MM.1S (cell line): ENCODE measurements around the gene GRB7.

Experiments
- DNase-seq: peaks from one replicate; pipeline ENCODE4 v3.0.0-alpha.2; 2015
- H2AFZ ChIP-seq: fragments of 300-600 bp; sonication (generic); 2 replicates; pipeline ENCODE4 v1.6.0; 2016; ENCODE audit warnings: antibody characterized with exemption, low read length
- H3F3A ChIP-seq: fragments of 300-600 bp; sonication (generic); 2 replicates; pipeline ENCODE4 v1.6.1; 2016; ENCODE audit warnings: mild to moderate bottlenecking, antibody characterized with exemption, low read length, moderate library complexity, mixed read lengths; ENCODE audit not compliant: insufficient read depth
- H3K27ac ChIP-seq: fragments of 300-600 bp; sonication (generic); 2 replicates; pipeline ENCODE4 v1.5.1; 2016; ENCODE audit warnings: mild to moderate bottlenecking, low read length
- H3K27me3 ChIP-seq: fragments of 300-600 bp; sonication (generic); replicated peaks from 2 replicates; pipeline ENCODE4 v1.6.0; 2016; ENCODE audit warnings: low read length; ENCODE audit not compliant: insufficient read depth
- H3K36me3 ChIP-seq: fragments of 300-600 bp; sonication (generic); replicated peaks from 2 replicates; pipeline ENCODE4 v1.6.1; 2016; ENCODE audit warnings: mild to moderate bottlenecking, low read length, mixed read lengths; ENCODE audit not compliant: insufficient read depth
- H3K4me1 ChIP-seq: fragments of 300-600 bp; sonication (generic); 2 replicates; pipeline ENCODE4 v1.6.1; 2016; ENCODE audit warnings: low read length, mixed read lengths
- H3K4me2 ChIP-seq: fragments of 300-600 bp; sonication (generic); 2 replicates; pipeline ENCODE4 v1.6.0; 2016; ENCODE audit warnings: low read depth, low read length
- H3K4me3 ChIP-seq: fragments of 300-600 bp; sonication (generic); 2 replicates; pipeline ENCODE4 v1.5.1; 2016; ENCODE audit warnings: low read length, mixed read lengths
- H3K79me2 ChIP-seq: fragments of 300-600 bp; sonication (generic); 2 replicates; pipeline ENCODE4 v1.6.1; 2016; ENCODE audit warnings: mixed run types, low read length, mixed read lengths
- H3K9ac ChIP-seq: fragments of 300-600 bp; sonication (generic); 2 replicates; pipeline ENCODE4 v1.6.1; 2016; ENCODE audit warnings: low read length, mixed read lengths
- H3K9me2 ChIP-seq: fragments of 300-600 bp; sonication (generic); replicated peaks from 2 replicates; pipeline ENCODE4 v1.6.1; 2016; ENCODE audit warnings: mild to moderate bottlenecking, low read length, mixed read lengths; ENCODE audit not compliant: insufficient read depth
- H3K9me3 ChIP-seq: fragments of 300-600 bp; sonication (generic); replicated peaks from 2 replicates; pipeline ENCODE4 v1.6.1; 2016; ENCODE audit warnings: mild to moderate bottlenecking, low read length, mixed read lengths; ENCODE audit not compliant: insufficient read depth
- H4K20me1 ChIP-seq: fragments of 300-600 bp; sonication (generic); 2 replicates; pipeline ENCODE4 v1.6.1; 2016; ENCODE audit warnings: mild to moderate bottlenecking, low read length, moderate library complexity, mixed read lengths; ENCODE audit not compliant: insufficient read depth
- CTCF ChIP-seq: fragments of 300-600 bp; sonication (generic); IDR thresholded peaks from 2 replicates; pipeline ENCODE4 v1.5.1; 2016; ENCODE audit warnings: antibody characterized with exemption, low read length, mixed read lengths
- EZH2 ChIP-seq: fragments of 300-600 bp; sonication (generic); optimal IDR thresholded peaks from 2 replicates; pipeline ENCODE3; 2017; ENCODE audit warnings: low read depth, mild to moderate bottlenecking, antibody characterized with exemption, low read length, mixed read lengths
- EZH2phosphoT487 ChIP-seq: fragments of 300-600 bp; sonication (generic); IDR thresholded peaks from 2 replicates; pipeline ENCODE4 v1.6.1; 2018; ENCODE audit warnings: antibody characterized with exemption, low read length

Gene GRB7

GRCh38 chr17:39787041-39787440, 49.3 kb downstream of the GRB7 start:
- Histone ChIP-seq H3K27ac (no peak overlapping the region), H3K9ac (no peak overlapping the region), H3F3A (peaks cover 11% of the 10 kb centered on the region), H4K20me1 (no peaks in the 10 kb centered on the region), H3K9me3 (no peaks in the 10 kb centered on the region), H3K27me3 (no peaks in the 10 kb centered on the region), H3K36me3 (peaks cover 38% of the 10 kb centered on the region), H2AFZ (no peak overlapping the region), H3K9me2 (no peaks in the 10 kb centered on the region), H3K4me2 (no peak overlapping the region), H3K4me3 (no peak overlapping the region), H3K4me1 (peaks cover 37% of the 10 kb centered on the region), H3K79me2 (peaks cover 96% of the 10 kb centered on the region)
- no peak for DNase-seq
- TF ChIP-seq EZH2phosphoT487 (no peak), CTCF (no peak), EZH2 (no peak)

- no peak for TF ChIP-seq EZH2
- no peak for TF ChIP-seq CTCF
- no peak for TF ChIP-seq EZH2phosphoT487
- H3K9me3 ChIP-seq, result no peaks in the 10 kb centered on the region
- no peaks in the 10 kb centered on the region for H3K27me3 ChIP-seq
- H3F3A ChIP-seq, result peaks cover 11% of the 10 kb centered on the region
- peaks cover 37% of the 10 kb centered on the region for H3K4me1 ChIP-seq
- no peaks in the 10 kb centered on the region for H3K9me2 ChIP-seq
- H4K20me1 ChIP-seq, result no peaks in the 10 kb centered on the region
- H3K4me3 ChIP-seq, result no peak overlapping the region
- no peak overlapping the region for H3K9ac ChIP-seq
- H3K4me2 ChIP-seq, result no peak overlapping the region
- H3K36me3 ChIP-seq, result peaks cover 37% of the 10 kb centered on the region
- no peak overlapping the region for H3K27ac ChIP-seq
- H2AFZ ChIP-seq, result no peak overlapping the region
- no peak for DNase-seq
- H3K79me2 ChIP-seq, result peaks cover 96% of the 10 kb centered on the region
Measured at GRCh38 chr17:39787743-39788484, 50.2 kb downstream of the GRB7 start.

- Histone ChIP-seq H3K4me1 (peaks cover 49% of the 10 kb centered on the region), H3K9me2 (no peaks in the 10 kb centered on the region), H3K9ac (no peak overlapping the region), H4K20me1 (no peaks in the 10 kb centered on the region), H3K9me3 (no peaks in the 10 kb centered on the region), H3K36me3 (peaks cover 31% of the 10 kb centered on the region), H3K27ac (no peak overlapping the region), H3F3A (peaks cover 41% of the 10 kb centered on the region), H2AFZ (no peak overlapping the region), H3K79me2 (peaks cover 83% of the 10 kb centered on the region), H3K4me2 (no peak overlapping the region), H3K27me3 (no peaks in the 10 kb centered on the region), H3K4me3 (no peak overlapping the region)
- no peak for DNase-seq
- TF ChIP-seq EZH2phosphoT487 (no peak), CTCF (no peak), EZH2 (no peak)
Measured at GRCh38 chr17:39791111-39791992, 53.6 kb downstream of the GRB7 start.
